ENCODE results near the gene YOD1. TPM values are rescaled to one million over a fixed set of nuclear protein-coding genes. Genes with fewer than 3 reads are reported as not detected.

Gene YOD1
- total and polyA plus RNA-seq, 2 of the 13 experiments (the other 11 are each of a cell fraction or from before 2014, with no cell fraction given): 3.4 to 9.1 TPM

GRCh38 chr1:207051191-207051943 lies at the start of gene YOD1 (continued):
- TF ChIP-seq FOXC1 (CRISPR knock-in tag; IDR thresholded peaks at IDR 0.05; ENCODE audit: borderline replicate concordance) (no peak), SOX5 (CRISPR knock-in tag; IDR thresholded peaks at IDR 0.05; ENCODE audit: borderline replicate concordance) (peak; percentile 8; the same call in 1 of the 2 replicates), POLR2G (IDR thresholded peaks at IDR 0.05; ENCODE audit: low read depth, low read length) (peak; percentile 53; the same call in 1 of the 2 replicates), SRSF9 (IDR thresholded peaks at IDR 0.05; ENCODE audit: borderline replicate concordance, insufficient read depth, low read depth, low read length, poor library complexity, severe bottlenecking) (no peak), MXI1 (IDR thresholded peaks at IDR 0.05; ENCODE audit: borderline replicate concordance, low read depth, low read length) (no peak; the same call in 2 of the 3 replicates), NCOA1 (CRISPR knock-in tag; IDR thresholded peaks at IDR 0.05) (no peak), ZNF333 (CRISPR knock-in tag; IDR thresholded peaks at IDR 0.05; ENCODE audit: borderline replicate concordance) (no peak), ZNF12 (CRISPR knock-in tag; IDR thresholded peaks at IDR 0.05) (no peak), ZSCAN30 (CRISPR knock-in tag; IDR thresholded peaks at IDR 0.05) (peak; percentile 34; the same call in 1 of the 2 replicates), ZNF891 (CRISPR knock-in tag; IDR thresholded peaks at IDR 0.05) (no peak), ZBTB21 (CRISPR knock-in tag; IDR thresholded peaks at IDR 0.05) (peak; percentile 66; the same call in 1 of the 2 replicates), PAXIP1 (CRISPR knock-in tag; conservative IDR thresholded peaks at IDR 0.05) (peak; percentile 10; the same call in 1 of the 2 replicates), ZFAT (CRISPR knock-in tag; conservative IDR thresholded peaks at IDR 0.05) (no peak), CHD4 (IDR thresholded peaks at IDR 0.05; ENCODE audit: borderline replicate concordance, low read length) (0 out of 2 replicates have a peak, but pooled peaks have one; percentile 30), FOSL2 (CRISPR knock-in tag; IDR thresholded peaks at IDR 0.05) (peak; percentile 58; the same call in 1 of the 2 replicates), RFX3 (CRISPR knock-in tag; IDR thresholded peaks at IDR 0.05) (no peak), SIX1 (CRISPR knock-in tag; IDR thresholded peaks at IDR 0.05; ENCODE audit: borderline replicate concordance) (no peak), TSC22D2 (CRISPR knock-in tag; IDR thresholded peaks at IDR 0.05; ENCODE audit: borderline replicate concordance) (no peak), NFYB (CRISPR knock-in tag; IDR thresholded peaks at IDR 0.05) (no peak), TCF12 (IDR thresholded peaks at IDR 0.05) (no peak), TCF12 (CRISPR knock-in tag; IDR thresholded peaks at IDR 0.05) (no peak), NAIF1 (CRISPR knock-in tag; IDR thresholded peaks at IDR 0.05; ENCODE audit: borderline replicate concordance) (0 out of 2 replicates have a peak, but pooled peaks have one; percentile 51), ZNF280D (CRISPR knock-in tag; IDR thresholded peaks at IDR 0.05) (no peak)
